ENCODE data around the gene MED27.
A peak's percentile ranks its signal among the peaks of the same experiment; 100 is the strongest.

MED27 gene

GRCh38 chr9:132077881-132078698, 1.6 kb downstream of the MED27 start (continued):
- no peak for TF ChIP-seq ZBTB10 (tag by site-specific recombination; IDR thresholded peaks at IDR 0.05)
- no peak for TF ChIP-seq ZSCAN18 (tag by site-specific recombination; IDR thresholded peaks at IDR 0.05)
- no peak for TF ChIP-seq ZNF639 (tag by site-specific recombination; IDR thresholded peaks at IDR 0.05)
- peak; percentile 36; the same call in 1 of the 2 replicates for TF ChIP-seq KLF9 (tag by site-specific recombination; IDR thresholded peaks at IDR 0.05; ENCODE audit: low read depth)
- TF ChIP-seq MZF1 (tag by site-specific recombination; IDR thresholded peaks at IDR 0.05; ENCODE audit: borderline replicate concordance) = 0 out of 2 replicates have a peak, but pooled peaks have one; percentile 33
- no peak for TF ChIP-seq ZEB2 (tag by site-specific recombination; IDR thresholded peaks at IDR 0.05)
- no peak for TF ChIP-seq HOXA7 (CRISPR knock-in tag; IDR thresholded peaks at IDR 0.05; ENCODE audit: borderline replicate concordance)
- TF ChIP-seq ZNF394 (tag by site-specific recombination; IDR thresholded peaks at IDR 0.05; ENCODE audit: borderline replicate concordance) = no peak
- TF ChIP-seq REST (tag by site-specific recombination; IDR thresholded peaks at IDR 0.05) = no peak
- TF ChIP-seq ZNF175 (tag by site-specific recombination; IDR thresholded peaks at IDR 0.05) = no peak
- TF ChIP-seq ZNF830 (tag by site-specific recombination; IDR thresholded peaks at IDR 0.05; ENCODE audit: low read depth) = no peak
- no peak for TF ChIP-seq ZNF114 (tag by site-specific recombination; IDR thresholded peaks at IDR 0.05)
- TF ChIP-seq REPIN1 (tag by site-specific recombination; IDR thresholded peaks at IDR 0.05; ENCODE audit: low read depth) = no peak
- TF ChIP-seq KLF7 (tag by site-specific recombination; IDR thresholded peaks at IDR 0.05; ENCODE audit: borderline replicate concordance) = no peak
- TF ChIP-seq ZNF18 (tag by site-specific recombination; IDR thresholded peaks at IDR 0.05) = no peak
- peak; percentile 97 for TF ChIP-seq ZFHX2 (tag by site-specific recombination; conservative IDR thresholded peaks at IDR 0.05)
- TF ChIP-seq ZFP37 (tag by site-specific recombination; IDR thresholded peaks at IDR 0.05) = no peak
- TF ChIP-seq ZNF660 (tag by site-specific recombination; IDR thresholded peaks at IDR 0.05) = no peak
- TF ChIP-seq ZNF791 (tag by site-specific recombination; IDR thresholded peaks at IDR 0.05) = no peak
- no peak for TF ChIP-seq AEBP2 (tag by site-specific recombination; IDR thresholded peaks at IDR 0.05; ENCODE audit: borderline replicate concordance)
- TF ChIP-seq ZNF133 (tag by site-specific recombination; IDR thresholded peaks at IDR 0.05) = no peak
- TF ChIP-seq ZNF280D (tag by site-specific recombination; IDR thresholded peaks at IDR 0.05) = no peak

Data from HEK293 (cell line).